ENCODE results near the gene EIF2S3B. TPM values are rescaled to one million over a fixed set of nuclear protein-coding genes. Genes with fewer than 3 reads are reported as not detected.

EIF2S3B gene
- total RNA-seq, 4 donors from 2014 or later: 0.31 TPM; not detected in 3

- Histone ChIP-seq H3K4me1 (no peaks in the 10 kb centered on the region), H3K4me3 (no peak overlapping the region), H3K27ac (no peak overlapping the region), H3K27me3 (no peaks in the 10 kb centered on the region), H3K36me3 (no peaks in the 10 kb centered on the region), H3K9me3 (no peaks in the 10 kb centered on the region)
- intact Hi-C loops (cut with DNase I; ENCODE audit: low total_unique reads): no loop called here
- DNase-seq: no peak
- TF ChIP-seq CTCF (IDR thresholded peaks at IDR 0.05 in 4 of 5, conservative IDR thresholded peaks at IDR 0.05 in 1 of 5): no peak
- no peak for TF ChIP-seq POLR2A (IDR thresholded peaks at IDR 0.05)
- no peak for ATAC-seq
- in situ Hi-C loops (cut with MboI; ENCODE audit: low sequenced_read_pairs in 4 of 4): no loop called here
Measured at GRCh38 chr12:10503460-10503859, 2.2 kb upstream of the EIF2S3B start.

GRCh38 chr12:10511756-10512355 lies 6.2 kb downstream of the EIF2S3B start:
- in situ Hi-C loops (cut with MboI; ENCODE audit: low sequenced_read_pairs in 4 of 4) (no loop called here), intact Hi-C loops (cut with DNase I; ENCODE audit: low total_unique reads) (no loop called here)
- ATAC-seq: no peak

GRCh38 chr12:10512798-10513197 lies 7.1 kb downstream of the EIF2S3B start:
- in situ Hi-C loops (cut with MboI; ENCODE audit: low sequenced_read_pairs in 4 of 4) (no loop called here), intact Hi-C loops (cut with DNase I; ENCODE audit: low total_unique reads) (no loop called here)
- TF ChIP-seq CTCF (IDR thresholded peaks at IDR 0.05 in 4 of 5, conservative IDR thresholded peaks at IDR 0.05 in 1 of 5) (no peak), POLR2A (IDR thresholded peaks at IDR 0.05) (no peak)
- Histone ChIP-seq H3K36me3 (no peaks in the 10 kb centered on the region), H3K4me1 (no peaks in the 10 kb centered on the region), H3K4me3 (no peak overlapping the region), H3K9me3 (no peaks in the 10 kb centered on the region), H3K27me3 (no peaks in the 10 kb centered on the region), H3K27ac (no peak overlapping the region)
- ATAC-seq (no peak), DNase-seq (no peak)

More at GRCh38 chr12:10511756-10512355, 6.2 kb downstream of the EIF2S3B start:
- Histone ChIP-seq H3K27me3 (no peaks in the 10 kb centered on the region), H3K9me3 (no peaks in the 10 kb centered on the region), H3K27ac (no peak overlapping the region), H3K4me3 (no peak overlapping the region), H3K36me3 (no peaks in the 10 kb centered on the region), H3K4me1 (no peaks in the 10 kb centered on the region)
- no peak for TF ChIP-seq CTCF (IDR thresholded peaks at IDR 0.05 in 4 of 5, conservative IDR thresholded peaks at IDR 0.05 in 1 of 5)
- TF ChIP-seq POLR2A (IDR thresholded peaks at IDR 0.05): no peak
- DNase-seq: no peak

- Histone ChIP-seq H3K4me3 (no peak overlapping the region), H3K27me3 (no peaks in the 10 kb centered on the region), H3K9me3 (no peaks in the 10 kb centered on the region), H3K36me3 (no peaks in the 10 kb centered on the region), H3K27ac (no peak overlapping the region), H3K4me1 (no peaks in the 10 kb centered on the region)
- TF ChIP-seq POLR2A (IDR thresholded peaks at IDR 0.05) (no peak), CTCF (IDR thresholded peaks at IDR 0.05 in 4 of 5, conservative IDR thresholded peaks at IDR 0.05 in 1 of 5) (no peak)
- in situ Hi-C loops (cut with MboI; ENCODE audit: low sequenced_read_pairs in 4 of 4): no loop called here
- intact Hi-C loops (cut with DNase I; ENCODE audit: low total_unique reads): no loop called here
- no peak for DNase-seq
- no peak for ATAC-seq
Measured at GRCh38 chr12:10521555-10521954, 15.9 kb downstream of the EIF2S3B start.

Measured in gastrocnemius medialis (tissue), 4 donors.